Measurements from ENCODE around the gene GRM1.

DNA sequence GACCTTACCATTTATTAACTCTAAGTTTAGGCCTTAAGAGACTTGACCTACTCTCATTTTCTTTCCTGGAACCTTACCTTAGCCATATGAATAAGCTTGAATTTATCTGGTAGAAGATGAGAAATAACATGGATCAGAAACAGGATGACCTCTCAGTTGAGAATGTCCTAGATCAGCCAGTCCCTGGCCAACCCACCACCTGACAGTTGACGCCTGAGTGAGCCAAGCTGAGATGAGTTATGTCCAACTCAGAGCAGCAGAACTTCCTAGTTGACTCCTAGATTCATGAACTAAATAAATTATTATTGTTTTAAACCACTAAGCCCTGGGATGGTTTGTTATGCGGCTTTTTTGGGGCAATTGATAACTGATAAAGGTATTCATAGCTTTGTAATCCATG is 281.8 kb downstream of the GRM1 start:
- TF ChIP-seq, protein P1, sequence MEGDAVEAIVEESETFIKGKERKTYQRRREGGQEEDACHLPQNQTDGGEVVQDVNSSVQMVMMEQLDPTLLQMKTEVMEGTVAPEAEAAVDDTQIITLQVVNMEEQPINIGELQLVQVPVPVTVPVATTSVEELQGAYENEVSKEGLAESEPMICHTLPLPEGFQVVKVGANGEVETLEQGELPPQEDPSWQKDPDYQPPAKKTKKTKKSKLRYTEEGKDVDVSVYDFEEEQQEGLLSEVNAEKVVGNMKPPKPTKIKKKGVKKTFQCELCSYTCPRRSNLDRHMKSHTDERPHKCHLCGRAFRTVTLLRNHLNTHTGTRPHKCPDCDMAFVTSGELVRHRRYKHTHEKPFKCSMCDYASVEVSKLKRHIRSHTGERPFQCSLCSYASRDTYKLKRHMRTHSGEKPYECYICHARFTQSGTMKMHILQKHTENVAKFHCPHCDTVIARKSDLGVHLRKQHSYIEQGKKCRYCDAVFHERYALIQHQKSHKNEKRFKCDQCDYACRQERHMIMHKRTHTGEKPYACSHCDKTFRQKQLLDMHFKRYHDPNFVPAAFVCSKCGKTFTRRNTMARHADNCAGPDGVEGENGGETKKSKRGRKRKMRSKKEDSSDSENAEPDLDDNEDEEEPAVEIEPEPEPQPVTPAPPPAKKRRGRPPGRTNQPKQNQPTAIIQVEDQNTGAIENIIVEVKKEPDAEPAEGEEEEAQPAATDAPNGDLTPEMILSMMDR (IDR thresholded peaks at IDR 0.05; ENCODE audit: insufficient read depth, low read depth, low read length), result no peak
- no peak for TF ChIP-seq EZH2 (IDR thresholded peaks at IDR 0.05; ENCODE audit: insufficient read depth, low read length)

Measured in astrocyte (in vitro differentiated cells and primary cell).